Activated CD4-positive, alpha-beta T cell treated with anti-CD3 and anti-CD28 coated beads for 24 hours (primary cell): ENCODE data around the gene SLC25A28.
"Not testable (repeated sequence)": the region's sequence is repeated elsewhere in the genome, so short reads cannot be mapped to it uniquely, and the experiment has no call there.

ENCODE experiments used
- DNase-seq, 2 donors: peaks; one replicate each; pipeline ENCODE4 v3.0.0-alpha.2; 2020; ENCODE audit warnings: low read depth in 2 of 2

The SLC25A28 gene

DNA sequence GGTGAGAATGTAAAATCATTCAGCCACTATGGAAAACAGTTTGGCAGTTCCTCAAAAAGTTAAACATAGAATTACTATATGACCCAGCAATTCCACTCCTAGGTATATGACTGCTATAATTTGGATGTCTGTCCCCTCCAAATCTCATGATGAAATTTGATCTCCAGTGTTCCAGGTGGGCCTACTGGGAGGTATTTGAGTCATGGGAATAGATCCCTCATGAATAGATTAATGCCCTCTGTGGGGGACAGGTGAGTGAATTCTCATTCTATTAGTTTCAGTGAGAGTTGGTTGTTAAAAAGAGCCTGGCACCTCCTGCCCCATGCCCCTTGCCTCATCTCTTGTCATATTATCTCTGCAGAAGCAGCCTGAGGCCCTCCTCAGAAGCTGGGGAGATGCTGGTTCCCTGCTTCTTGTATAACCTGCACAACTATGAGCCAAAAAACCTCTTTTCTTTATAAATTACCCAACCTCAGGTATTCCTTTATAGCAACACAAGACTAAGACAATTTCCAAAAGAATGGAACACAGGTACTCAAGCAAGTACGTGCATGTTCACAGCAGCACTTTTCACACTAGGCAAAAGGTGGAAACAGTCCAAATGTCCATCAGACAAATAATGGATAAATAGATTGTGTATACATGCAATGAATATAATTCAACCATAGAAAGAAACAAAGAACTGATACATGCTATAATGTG lies 8.8 kb upstream of the SLC25A28 start:
- DNase-seq, result no peak

DNA sequence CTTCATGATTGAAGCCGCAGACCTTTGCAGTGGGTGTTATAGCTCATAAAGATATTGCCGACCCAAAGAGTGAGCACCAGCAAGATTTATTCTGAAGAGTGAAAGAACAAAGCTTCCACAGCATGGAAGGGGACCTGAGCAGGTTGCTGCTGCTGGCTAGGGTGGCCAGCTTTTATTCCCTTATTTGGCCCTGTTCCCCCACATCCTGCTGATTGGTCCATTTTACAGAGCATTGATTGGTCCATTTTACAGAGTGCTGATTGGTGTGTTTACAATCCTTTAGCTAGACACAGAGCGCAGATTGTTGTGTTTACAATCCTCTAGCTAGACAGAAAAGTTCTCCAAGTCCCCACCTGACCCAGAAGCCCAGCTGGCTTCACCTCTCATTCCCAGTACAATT lies 4.9 kb upstream of the SLC25A28 start:
- DNase-seq, result not testable (repeated sequence)

DNA sequence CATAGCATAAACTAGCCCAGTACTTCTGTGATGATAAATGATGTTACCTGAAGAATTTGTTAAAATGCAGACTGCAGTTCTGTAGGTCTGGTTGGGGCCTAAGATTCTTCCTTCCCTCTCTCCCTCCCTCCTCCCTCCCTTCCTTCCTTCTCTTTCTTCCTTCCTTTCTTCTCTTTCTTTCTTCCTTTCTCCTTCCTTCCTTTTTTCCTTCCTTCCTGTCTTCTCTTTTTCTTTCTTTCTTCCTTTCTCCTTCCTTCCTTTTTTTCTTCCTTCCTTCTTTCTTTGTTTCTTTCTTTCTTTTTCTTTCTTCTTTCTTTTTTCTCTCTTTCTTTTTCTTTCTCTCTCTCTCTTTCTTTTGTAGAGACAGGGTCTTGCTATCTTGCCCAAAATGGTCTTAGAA lies 3.7 kb upstream of the SLC25A28 start:
- no peak for DNase-seq

DNA sequence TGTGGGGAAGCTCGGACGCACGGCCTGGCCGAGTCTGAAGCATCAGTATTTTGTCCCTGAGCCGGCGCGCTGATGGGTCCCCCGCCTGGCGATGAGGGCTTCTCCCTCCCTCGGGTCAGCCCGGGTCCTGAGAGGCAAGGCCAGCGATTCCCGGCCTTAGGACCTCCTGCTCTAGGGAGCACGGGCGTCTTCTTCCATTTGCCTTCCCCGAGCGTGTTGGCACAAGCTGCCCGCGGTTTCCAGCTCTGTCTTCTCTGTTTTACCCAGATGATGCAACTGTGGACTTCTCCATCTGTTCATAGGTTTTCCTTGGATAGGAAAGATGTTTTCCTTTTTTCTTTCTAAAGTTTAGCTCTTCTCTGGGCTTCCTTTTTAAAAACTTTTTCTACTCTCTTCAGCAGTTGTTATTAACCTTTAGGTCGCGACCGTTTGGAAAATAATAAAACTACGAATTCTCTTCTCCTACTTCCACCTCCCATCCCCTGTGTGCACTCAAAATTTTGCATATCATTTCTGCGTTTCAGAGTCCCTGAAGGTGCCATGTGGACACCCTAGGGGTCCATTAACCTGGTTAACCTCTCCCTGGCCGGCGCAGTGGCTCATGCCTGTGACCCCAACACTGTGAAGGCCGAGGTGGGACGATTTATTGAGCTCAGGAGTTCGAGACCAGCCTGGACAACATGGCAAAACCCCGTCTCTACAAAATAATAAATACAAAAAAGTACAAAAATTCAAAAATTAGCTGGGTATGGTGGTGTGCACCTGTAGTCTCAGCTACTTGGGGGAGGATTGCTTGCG lies 1.4 kb upstream of the SLC25A28 start:
- no peak for DNase-seq

DNA sequence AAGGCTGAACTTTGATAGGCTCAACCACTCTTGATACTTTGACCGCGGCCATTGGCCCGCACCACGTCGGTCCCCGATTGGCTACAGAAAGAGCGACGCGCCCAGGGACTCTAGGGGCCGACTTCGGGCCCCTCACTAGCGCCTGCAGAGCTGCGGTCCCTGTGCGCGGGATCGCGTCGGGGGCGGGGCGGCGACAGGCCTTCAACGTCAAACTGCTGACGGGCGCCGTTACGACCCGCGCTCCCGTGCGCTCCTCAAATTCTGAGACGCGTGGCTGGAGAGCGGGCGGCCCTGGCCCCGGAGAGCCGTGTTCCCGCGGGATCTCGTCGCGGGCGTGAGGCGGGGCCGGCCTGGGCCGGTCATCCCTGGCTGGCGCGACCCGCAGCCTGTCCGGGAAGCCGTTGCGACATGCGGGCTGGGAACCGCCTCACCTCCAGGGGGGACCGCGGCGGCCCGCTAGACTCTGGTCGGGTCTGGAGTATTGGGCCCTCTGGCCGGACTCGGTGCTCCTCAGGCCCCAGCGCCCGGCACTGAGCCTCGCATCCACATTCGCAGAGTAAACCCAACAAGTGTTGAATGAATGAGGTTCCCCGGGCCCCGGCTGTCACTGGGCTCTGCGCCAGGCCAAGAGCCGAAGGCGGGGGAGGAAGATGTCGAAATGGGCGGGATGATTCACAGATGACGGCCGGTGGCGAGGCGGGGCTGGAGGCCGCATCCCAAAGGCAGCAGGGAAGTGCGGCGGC lies 643 bp upstream of the SLC25A28 start:
- DNase-seq, result peak; percentile 77 to 82

DNA sequence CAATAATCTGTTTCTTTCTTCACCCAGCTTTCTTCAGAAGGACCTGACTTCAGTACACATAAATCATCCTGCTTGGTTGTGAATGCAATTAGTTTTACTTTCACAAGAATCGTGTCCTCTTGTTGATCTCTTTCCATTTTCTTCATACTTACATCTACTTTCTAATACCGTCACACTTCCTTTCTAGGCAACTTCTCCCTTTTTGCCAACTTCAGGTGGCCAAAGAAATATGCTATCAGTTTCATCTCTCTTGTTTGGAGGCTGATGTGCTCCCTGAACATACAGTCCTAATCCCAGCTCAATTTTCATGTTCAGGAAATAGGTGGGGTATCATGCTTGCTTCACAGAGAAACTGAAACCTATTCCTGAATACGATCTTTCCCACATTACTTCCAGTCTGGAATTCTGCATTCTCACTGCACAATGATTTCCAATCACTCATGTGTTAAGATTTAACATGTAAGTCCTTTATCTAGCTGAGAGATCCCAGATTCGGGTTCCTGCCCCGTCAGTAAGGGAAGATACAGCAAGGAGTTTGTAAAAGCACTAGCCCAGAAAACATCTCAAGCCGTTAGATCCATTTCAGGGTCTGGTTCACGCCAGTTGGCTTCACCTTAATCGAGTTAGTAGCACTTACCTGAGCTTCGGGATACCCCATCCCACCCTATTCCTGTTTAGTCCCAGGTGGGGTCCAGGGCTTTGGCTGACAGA lies 994 bp downstream of the SLC25A28 start:
- no peak for DNase-seq

DNA sequence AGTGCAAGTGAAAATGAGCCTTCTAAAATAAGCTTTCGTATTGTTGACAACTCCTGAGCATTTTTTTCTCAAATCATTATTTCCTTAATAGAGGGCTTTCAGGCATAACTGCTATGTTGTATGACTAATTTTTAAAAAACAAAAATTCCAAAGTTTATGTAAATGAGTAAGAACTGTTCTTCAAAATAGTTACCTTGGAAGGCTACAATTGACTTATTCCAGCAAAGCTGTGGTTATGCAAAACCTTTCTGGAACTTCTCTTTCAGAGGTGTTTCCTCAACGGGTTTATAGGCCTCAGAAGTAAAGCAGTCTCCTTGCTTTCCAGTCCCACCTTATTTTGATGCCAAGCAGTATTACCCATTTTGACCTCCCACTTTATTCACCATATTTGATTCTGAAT lies 2.5 kb downstream of the SLC25A28 start:
- no peak for DNase-seq

DNA sequence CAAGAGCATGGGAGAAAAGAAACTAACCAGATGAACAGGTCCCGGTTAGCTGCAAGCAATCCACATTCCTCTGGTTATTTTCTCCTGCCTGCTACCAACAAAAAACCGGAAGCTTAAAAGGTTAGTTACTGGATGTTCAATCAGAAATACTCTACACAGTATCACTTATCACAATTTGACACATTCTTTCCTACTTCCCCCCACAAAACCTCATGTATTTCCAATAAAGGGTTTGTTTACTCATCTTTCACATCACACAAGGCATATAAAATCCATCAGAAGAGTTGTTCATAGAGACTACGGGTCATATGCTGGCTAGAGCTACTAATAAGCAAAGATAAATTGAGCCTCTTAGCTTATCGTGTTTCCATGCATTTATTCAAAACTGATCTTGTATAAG lies 4.8 kb downstream of the SLC25A28 start:
- no peak for DNase-seq

DNA sequence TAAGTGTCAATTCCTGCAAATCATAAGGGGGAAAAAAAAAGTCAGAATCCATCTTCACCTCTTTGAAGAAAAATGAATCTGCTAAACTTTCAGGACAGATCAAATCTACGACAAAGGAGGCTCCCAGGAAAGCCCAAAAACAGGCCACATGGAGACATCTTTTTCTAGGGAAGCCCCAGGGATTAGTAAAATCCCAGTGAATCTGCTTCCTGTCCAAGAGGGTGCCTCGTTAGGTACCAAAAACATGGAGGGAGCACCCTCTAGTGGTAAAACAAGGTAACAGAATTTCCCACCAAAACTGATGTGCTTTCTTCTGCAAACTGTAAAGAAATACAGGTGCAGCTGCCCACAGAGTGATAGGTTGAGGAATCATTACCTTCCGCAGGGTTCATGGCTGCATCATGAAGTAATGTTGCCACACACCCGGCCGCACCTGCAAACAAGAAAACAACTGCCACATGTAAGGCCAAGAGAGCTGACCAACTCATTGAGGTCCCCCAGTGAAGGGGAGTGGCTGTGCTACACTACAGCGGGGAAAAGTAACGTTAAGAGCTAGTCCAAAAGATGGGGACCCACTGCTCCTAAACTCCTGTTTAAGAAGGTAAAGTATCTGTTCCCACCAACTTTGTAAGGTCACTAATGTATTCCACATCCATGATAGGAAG lies 7.9 kb downstream of the SLC25A28 start:
- peak in 1 of 2 donors; percentile 25 for DNase-seq

DNA sequence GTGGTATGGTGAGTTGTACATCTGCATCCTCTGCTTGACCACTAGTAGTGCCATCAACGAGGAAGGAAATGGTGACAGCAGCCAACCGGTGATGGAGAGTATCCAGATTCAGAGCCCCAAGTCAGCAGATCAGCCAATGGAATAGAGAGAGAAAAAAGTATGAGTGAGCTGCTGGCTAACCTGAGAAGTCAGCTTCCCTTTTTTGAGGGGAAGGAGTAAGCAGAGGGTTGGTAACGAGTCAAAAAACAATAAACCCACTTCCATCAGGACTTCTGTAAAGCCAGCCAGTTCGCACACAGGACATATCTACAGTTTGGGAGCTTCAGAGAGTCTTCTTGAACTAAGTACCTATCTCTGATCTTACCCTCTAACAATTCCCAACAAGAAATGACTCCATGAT lies 8.9 kb downstream of the SLC25A28 start:
- no peak for DNase-seq

DNA sequence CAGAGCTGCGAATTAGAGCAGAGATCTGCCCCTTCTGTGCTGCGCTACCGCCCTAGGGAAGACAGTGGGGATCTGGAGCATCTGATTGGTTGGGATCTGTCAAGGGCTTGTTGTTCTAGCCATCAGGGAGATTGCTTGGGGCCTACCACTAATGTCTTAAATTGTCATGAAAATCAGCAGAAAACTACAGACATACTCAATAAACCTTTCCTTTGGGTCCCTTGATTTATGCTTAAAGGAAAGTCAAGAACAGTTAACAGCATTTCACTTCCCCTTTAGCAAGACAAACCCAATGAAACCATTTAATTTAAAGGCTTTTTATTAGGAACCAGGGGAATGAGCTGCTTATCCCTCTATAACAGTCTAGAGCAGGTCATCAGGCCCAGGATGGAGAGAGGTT lies 10.0 kb downstream of the SLC25A28 start:
- no peak for DNase-seq

DNA sequence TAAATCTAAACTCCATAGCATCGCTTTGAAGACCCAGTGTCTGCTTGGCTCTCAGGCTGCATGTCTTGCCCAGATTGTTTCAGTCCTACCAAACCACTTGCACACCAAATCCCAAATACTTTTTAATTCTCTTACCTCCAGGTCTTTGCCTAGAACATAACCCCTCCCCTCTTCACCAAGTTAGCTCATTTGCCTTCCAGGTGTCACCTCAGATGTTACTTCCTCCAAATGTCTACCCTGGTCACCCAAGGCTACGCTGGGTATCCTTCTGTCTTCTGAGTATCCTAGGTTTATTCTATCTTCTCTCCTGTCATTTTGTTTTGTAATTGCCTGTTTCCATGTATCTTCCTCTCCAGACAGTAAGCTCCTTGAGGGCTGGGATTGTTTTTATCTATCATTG lies 11.1 kb downstream of the SLC25A28 start:
- DNase-seq, result no peak

DNA sequence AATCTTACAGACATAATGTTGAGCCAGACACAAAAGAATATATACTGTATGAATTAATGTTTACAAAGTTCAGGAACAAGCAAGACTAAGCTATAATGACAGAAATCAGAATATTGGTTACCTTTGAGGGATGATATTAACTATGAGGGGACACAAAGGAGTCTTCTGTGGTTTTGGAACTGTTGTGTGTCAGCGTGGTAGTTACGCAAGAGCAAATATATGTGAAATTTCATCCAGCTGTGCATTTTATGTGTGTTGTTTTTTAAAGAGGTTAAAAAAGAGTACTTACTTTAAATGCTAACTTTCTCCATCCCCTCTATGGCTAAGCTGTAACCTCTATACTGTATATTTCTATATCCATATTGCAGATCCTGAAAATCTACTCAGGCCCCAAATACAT lies 14.9 kb downstream of the SLC25A28 start:
- DNase-seq, result no peak

DNA sequence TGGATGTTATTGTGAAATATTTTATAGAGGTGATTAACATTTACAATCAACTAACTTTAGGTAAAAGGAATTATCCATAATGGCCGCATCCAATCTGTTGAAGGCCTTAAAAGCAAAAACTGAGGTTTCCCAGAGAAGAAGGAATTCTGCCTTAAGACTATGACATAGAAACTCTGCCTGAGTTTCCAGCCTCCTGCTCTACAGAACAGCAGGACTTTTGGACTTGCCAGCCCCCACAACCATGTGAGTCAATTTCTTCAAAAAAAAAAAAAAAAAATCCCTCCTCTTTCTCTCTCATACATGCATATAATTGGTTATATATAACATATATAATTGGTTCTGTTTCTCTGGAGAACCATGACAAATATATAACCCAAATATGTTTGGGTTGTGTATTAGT lies 15.4 kb downstream of the SLC25A28 start:
- DNase-seq, result no peak

DNA sequence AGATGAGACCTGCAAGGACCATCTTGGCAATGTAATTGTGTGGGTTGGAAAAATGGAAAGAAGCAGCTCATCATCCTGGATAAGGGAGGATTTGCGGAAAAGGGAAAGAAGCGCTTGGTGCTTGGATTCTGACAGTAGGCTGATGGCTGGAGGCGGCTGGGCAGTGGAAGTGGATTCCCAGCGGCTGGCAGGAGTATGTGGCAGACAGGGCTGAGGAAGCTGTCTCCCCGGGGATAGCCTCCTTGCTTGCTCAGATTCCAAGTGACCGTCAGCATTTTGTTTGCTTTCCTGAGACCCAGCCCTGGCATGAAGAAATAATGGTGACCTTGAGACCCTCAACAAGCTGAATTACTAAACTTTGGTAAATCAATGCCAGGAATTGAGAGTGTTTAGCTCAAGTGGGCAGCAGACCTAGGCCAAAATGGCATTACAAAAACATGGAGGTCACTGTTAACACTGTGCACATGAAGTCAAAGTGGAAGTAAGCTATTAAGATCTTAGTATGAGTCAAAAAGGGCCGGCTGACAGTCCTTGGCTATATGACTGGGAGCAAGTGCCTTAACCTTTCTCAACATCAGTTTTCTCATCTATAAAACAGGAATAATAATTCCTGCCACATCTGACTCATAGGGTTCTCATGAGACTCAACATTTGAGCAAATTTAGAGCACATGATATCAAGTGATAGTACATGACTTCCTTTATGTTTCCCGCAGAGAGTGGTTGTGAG lies 21.3 kb downstream of the SLC25A28 start:
- no peak for DNase-seq

DNA sequence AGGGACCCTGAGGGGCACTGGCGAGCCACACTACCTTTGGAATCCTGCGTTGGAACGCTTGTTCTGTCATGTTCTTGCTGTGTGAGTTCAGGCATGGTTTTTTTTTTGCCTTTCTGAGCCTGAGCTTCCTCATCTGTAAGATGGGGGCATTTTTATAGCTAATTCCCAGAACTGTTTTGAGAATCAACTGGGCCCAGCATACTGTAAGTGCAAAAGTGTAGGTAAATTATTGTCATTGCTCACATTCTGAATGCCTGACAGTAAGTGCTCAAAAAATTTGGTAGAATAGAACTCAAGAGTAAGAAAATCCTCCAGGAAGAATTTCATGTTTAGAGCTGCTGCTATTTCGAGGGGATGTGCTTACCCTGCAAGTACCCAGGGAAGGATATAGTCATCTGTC lies 22.2 kb downstream of the SLC25A28 start:
- no peak for DNase-seq

DNA sequence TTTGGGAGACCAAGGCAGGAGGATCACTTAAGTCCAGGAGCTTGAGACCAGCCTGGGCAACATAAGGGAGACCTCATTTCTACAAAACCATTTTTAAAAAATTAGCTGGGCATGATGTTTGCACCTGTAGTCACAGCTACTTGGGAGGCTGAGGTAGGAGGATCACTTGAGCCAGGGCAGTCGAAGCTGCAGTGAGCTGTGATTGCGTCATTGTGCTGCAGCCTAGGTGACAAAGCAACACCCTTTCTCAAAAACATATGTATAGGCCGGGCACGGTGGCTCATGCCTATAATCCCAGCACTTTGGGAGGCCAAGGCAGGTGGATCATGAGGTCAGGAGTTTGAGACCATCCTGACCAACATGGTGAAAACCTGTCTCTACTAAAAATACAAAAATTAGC lies 23.5 kb downstream of the SLC25A28 start:
- not testable (repeated sequence) for DNase-seq

DNA sequence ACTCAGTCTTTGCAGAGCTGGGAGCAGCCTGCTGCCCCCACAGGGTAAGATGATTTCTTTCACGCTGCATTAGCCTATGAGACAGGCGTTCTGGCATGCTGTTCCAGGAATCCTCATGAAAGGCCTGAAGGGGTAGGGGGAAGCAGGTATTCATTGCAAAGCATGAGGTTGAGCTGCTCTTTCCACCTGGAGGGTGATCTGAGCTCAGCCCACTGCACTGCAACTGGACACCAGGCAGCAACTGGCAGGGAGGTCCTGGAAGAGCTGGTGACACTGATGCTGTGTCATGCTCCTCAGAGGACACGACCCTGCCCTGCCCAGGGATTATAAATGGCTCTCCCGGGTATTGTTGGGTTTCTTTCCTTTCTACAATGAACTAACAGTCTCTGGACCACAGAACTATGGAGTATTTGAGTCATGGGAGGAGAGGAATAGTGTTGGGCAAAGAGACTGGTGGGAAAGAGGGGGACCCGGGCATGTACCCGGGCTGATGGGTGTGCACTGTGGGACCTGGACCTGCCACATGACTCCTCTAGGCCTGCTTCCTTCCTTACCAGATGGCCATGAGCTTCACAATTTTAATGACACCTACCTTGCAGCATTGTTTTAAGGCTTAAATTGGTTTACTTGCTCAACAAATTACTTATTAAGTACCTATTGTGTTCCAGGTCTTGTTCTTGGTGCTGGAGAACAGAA lies 24.3 kb downstream of the SLC25A28 start:
- DNase-seq, result no peak

DNA sequence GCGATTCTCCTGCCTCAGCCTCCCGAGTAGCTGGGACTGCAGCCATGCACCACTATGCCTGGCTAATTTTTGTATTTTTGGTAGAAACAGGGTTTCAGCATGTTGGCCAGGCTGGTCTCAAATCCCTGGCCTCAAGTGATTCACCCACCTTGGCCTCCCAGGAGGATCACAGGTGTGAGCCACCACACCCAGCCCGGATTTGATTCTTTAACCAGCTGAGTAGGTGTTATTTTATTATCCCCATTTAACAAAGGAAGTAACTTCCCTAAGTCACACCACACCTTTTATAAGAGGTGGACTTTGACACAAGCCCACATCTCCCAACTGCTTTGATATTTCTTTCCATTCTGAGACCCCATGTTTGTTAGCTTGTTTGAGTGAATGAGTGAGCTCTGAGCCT lies 25.0 kb downstream of the SLC25A28 start:
- no peak for DNase-seq

DNA sequence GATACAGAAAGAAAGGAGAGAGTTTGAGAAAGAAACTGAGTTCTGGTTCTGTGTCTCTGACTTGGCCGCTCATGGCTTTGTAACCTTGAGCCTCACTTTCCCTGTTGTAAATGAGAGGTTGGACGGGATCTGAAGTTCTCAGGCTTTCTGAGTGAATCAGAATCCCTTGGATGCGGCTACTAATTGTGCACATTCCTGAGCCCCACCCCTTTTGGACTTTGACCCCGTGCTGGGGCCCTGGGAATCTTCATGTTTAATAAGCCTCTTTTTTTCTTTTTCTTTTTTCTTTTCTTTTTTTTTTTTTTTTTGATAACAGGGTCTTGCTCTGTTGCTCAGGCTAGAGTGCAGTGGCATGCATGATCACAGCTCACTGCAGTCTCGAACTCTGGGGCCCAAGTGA lies 26.9 kb downstream of the SLC25A28 start:
- DNase-seq, result no peak
